Smooth muscle cell (in vitro differentiated cells): ENCODE results near the gene DDAH2. TPM values are rescaled to one million over a fixed set of nuclear protein-coding genes. Genes with fewer than 3 reads are reported as not detected.

Experiments used
- DNase-seq: peaks from one replicate; lab custom pipeline; 2025; ENCODE audit not compliant: unreplicated experiment; lab: John Stamatoyannopoulos, UW
- H2AFZ ChIP-seq: fragments of 200-600 bp; sonication (generic); 2 replicates; pipeline ENCODE4 v1.6.0; 2016; ENCODE audit warnings: antibody characterized with exemption, low read depth, mild to moderate bottlenecking
- H3F3A ChIP-seq: fragments of 200-600 bp; sonication (generic); 2 replicates; pipeline ENCODE4 v1.6.0; 2017; ENCODE audit warnings: antibody characterized with exemption, low read depth
- H3K27ac ChIP-seq: fragments of 200-600 bp; sonication (generic); 2 replicates; pipeline ENCODE4 v1.5.1; 2016; ENCODE audit warnings: low read depth, mild to moderate bottlenecking
- H3K27me3 ChIP-seq: fragments of 200-600 bp; sonication (generic); 2 replicates; pipeline ENCODE4 v1.6.1; 2016; ENCODE audit warnings: low read depth, mild to moderate bottlenecking
- H3K36me3 ChIP-seq: fragments of 200-600 bp; sonication (generic); 2 replicates; pipeline ENCODE4 v1.5.1; 2016; ENCODE audit warnings: low read depth
- H3K4me1 ChIP-seq: fragments of 200-600 bp; sonication (generic); 2 replicates; pipeline ENCODE4 v1.5.1; 2016; ENCODE audit warnings: low read depth
- H3K4me2 ChIP-seq: fragments of 200-600 bp; sonication (generic); 2 replicates; pipeline ENCODE4 v1.6.0; 2016; ENCODE audit warnings: mild to moderate bottlenecking
- H3K4me3 ChIP-seq: fragments of 200-600 bp; sonication (generic); 2 replicates; pipeline ENCODE4 v1.5.1; 2016; ENCODE audit warnings: mild to moderate bottlenecking
- H3K79me2 ChIP-seq: fragments of 200-600 bp; sonication (generic); 2 replicates; pipeline ENCODE4 v1.6.0; 2016; ENCODE audit warnings: low read depth, mild to moderate bottlenecking
- H3K9ac ChIP-seq: fragments of 200-600 bp; sonication (generic); 2 replicates; pipeline ENCODE4 v1.6.0; 2016; ENCODE audit warnings: low read depth
- H3K9me3 ChIP-seq: fragments of 200-600 bp; sonication (generic); replicated peaks from 2 replicates; pipeline ENCODE4 v1.5.1; 2016; ENCODE audit warnings: low read depth
- H4K20me1 ChIP-seq: fragments of 200-600 bp; sonication (generic); 2 replicates; pipeline ENCODE4 v1.6.0; 2016; ENCODE audit warnings: low read depth
- WGBS: methylation state at CpG from one replicate; pipeline ENCODE4 v1.1.7; 2016; ENCODE audit warnings: low lambda C conversion rate; 5-methylcytosine and 5-hydroxymethylcytosine counted together
- polyA plus RNA-seq: library from polyadenylated mRNA; unstranded; fragments of >200 nt; fragmentation: Nextera tagmentation; extraction: Ambion mirVana; gene quantifications from 2 replicates; pipeline ENCODE4 v1.2.1, GENCODE V29; 2016
- total RNA-seq: library from RNA; depleted of rRNA; stranded (reverse); fragments of >200 nt; gene quantifications from 2 replicates; pipeline ENCODE4 v1.2.3, GENCODE V29; 2014
- TF ChIP-seq, protein P1 (sequence below): fragments of 200-600 bp; sonication (generic); IDR thresholded peaks from 2 replicates; pipeline ENCODE4 v1.5.1; 2017; ENCODE audit warnings: borderline replicate concordance, mild to moderate bottlenecking, antibody characterized with exemption; ENCODE audit not compliant: insufficient read depth, poor library complexity, severe bottlenecking

Gene DDAH2
- total and polyA plus RNA-seq, 2 experiments from 2014 or later, result 104 to 134 TPM

DNA sequence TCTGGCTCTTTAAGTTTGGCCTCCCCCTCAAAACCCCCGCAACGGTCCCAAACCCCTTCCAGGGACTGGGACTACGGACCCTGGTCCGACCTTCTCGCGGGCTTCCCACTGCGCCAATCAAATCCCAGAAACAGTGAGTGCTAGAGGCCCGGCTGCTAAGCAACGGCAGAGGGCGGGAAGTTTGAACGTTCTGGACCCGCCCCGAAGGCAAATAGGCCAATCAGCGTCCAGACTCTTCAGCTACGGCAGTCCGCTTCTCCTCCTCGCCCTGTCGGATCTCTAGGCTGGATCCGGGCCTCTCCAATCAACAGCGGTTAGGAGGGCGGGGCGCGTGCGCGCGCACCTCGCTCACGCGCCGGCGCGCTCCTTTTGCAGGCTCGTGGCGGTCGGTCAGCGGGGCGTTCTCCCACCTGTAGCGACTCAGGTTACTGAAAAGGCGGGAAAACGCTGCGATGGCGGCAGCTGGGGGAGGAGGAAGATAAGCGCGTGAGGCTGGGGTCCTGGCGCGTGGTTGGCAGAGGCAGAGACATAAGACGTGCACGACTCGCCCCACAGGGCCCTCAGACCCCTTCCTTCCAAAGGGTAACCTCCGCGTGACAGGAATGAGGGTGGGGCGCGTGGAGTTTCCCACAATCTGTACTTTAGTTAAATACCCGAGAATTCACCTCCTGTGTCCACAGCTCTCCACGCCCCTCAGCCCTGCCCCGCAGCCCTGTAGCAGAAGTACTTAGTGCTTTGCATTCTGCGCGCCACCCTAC is 10.7 kb upstream of the DDAH2 start, which contains the start of gene MSH5:
Gene MSH5 (plus strand): TSS at position 367 of the 758 bp plus-strand sequence. CDS start 462 bp downstream, outside the sequence.
- Histone ChIP-seq H3K36me3 (no peaks in the 10 kb centered on the region), H3K9ac (peak within 1 kb of the TSS; percentile 41), H3K27me3 (no peaks in the 10 kb centered on the region), H3K27ac (peak within 1 kb of the TSS; percentile 87), H3F3A (peaks cover 21% of the 10 kb centered on the region), H3K4me2 (peak within 1 kb of the TSS; percentile 96), H3K4me1 (peaks cover 49% of the 10 kb centered on the region), H2AFZ (peak within 1 kb of the TSS; percentile 63), H3K9me3 (no peaks in the 10 kb centered on the region), H3K4me3 (peak within 1 kb of the TSS; percentile 63), H3K79me2 (peaks cover 21% of the 10 kb centered on the region), H4K20me1 (peaks cover 2% of the 10 kb centered on the region)
- TF ChIP-seq, protein P1, sequence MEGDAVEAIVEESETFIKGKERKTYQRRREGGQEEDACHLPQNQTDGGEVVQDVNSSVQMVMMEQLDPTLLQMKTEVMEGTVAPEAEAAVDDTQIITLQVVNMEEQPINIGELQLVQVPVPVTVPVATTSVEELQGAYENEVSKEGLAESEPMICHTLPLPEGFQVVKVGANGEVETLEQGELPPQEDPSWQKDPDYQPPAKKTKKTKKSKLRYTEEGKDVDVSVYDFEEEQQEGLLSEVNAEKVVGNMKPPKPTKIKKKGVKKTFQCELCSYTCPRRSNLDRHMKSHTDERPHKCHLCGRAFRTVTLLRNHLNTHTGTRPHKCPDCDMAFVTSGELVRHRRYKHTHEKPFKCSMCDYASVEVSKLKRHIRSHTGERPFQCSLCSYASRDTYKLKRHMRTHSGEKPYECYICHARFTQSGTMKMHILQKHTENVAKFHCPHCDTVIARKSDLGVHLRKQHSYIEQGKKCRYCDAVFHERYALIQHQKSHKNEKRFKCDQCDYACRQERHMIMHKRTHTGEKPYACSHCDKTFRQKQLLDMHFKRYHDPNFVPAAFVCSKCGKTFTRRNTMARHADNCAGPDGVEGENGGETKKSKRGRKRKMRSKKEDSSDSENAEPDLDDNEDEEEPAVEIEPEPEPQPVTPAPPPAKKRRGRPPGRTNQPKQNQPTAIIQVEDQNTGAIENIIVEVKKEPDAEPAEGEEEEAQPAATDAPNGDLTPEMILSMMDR, result no peak
- WGBS, result 3% methylated on average over 56 of the region's 58 CpGs
- DNase-seq, result peak; percentile 88

DNA sequence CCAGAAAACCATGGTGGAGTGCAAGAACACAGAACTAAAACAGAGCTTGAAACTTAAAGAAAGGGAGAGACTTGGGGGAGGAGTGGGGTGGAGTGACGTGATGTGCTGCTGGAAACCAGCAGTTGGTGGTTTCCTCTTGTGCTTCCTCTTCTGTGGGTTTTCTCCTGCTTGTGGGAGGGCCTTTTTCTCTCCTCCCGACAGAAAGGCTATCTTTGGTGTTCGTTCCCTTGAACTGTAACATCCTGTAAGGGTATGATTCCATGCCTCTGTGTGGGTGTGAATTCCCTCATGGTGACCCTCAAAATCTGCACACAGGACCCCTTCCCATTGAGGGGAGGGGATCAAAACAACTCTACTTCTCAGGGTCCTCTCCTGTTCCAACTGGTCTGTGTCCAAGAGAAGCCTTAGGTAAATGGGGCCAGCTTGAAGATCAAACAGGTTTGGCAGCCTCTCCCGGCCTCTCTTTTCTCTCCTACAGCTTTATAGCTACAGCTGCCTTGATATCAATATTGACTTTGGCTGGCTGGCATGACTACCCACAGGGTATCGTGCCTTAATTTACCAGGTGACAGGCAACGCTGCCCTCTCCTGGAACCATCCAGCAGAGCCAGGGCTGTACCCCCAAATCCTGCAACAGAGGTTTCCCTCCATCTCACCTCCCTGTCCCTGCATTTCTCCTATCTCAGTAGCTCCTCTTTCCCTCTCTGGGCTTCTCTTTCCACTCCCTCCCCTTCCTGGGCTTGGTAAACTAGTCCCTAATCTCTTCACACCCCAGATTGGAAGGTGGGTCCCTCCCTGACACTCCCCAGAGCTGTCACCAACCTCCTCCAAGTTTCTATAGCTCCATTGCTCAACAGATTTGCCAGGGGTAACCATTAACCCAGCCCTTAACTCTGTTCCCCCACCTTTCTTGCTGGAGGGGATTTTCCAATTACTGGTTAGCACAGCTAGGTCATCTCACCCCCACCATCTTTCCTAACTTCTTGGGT is 9.2 kb upstream of the DDAH2 start:
- H3K27ac ChIP-seq, result peak overlapping the region; percentile 84
- H3K4me2 ChIP-seq, result peak overlapping the region; percentile 100
- H2AFZ ChIP-seq, result peak overlapping the region; percentile 12
- H4K20me1 ChIP-seq, result peaks cover 17% of the 10 kb centered on the region
- DNase-seq, result no peak
- H3K36me3 ChIP-seq, result no peaks in the 10 kb centered on the region
- peak overlapping the region; percentile 99 for H3K4me3 ChIP-seq
- H3K4me1 ChIP-seq, result peaks cover 45% of the 10 kb centered on the region
- peak overlapping the region; percentile 41 for H3K9ac ChIP-seq
- 26% methylated on average over 6 of the region's 6 CpGs for WGBS
- H3K9me3 ChIP-seq, result no peaks in the 10 kb centered on the region
- TF ChIP-seq, protein P1, result peak; percentile 19
- peaks cover 34% of the 10 kb centered on the region for H3F3A ChIP-seq
- no peaks in the 10 kb centered on the region for H3K27me3 ChIP-seq
- H3K79me2 ChIP-seq, result peaks cover 36% of the 10 kb centered on the region

DNA sequence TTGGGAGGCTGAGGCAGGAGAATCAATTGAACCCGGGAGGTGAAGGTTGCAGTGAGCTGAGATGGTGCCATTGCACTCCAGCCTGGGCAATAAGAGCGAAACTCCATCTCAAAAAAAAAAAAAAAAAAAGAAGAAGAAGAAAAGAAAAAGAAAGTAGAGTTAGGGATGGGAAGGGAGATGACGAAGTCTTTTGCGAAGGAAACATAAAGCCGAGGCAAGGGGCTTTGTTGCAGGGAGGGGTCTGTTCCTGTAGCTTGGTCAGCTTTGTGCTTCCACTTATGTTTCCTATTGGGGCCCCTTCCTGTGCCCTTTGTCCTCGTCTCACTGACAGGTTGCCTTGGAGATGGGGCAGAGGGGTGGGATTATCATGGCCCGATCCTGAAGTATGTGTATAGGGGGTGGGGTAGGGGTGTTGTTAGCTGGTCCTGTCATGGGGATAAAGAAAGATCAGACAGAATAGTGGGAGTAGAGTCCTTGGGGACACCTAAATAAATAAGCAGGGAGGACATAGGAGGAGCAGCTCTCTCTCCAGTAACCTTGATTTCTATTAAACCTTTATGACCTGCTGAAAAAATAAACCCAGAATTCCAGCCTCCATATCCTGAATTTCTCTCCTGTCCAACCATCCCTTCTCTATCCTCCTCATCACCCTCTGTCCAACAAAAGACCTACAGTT is 8.4 kb upstream of the DDAH2 start:
- H3K9me3 ChIP-seq, result no peaks in the 10 kb centered on the region
- H3F3A ChIP-seq, result peaks cover 40% of the 10 kb centered on the region
- peak overlapping the region; percentile 100 for H3K4me2 ChIP-seq
- no peak for DNase-seq
- H2AFZ ChIP-seq, result no peak overlapping the region
- TF ChIP-seq, protein P1, result no peak
- WGBS, result 56% methylated on average over 7 of the region's 7 CpGs
- peak overlapping the region; percentile 84 for H3K27ac ChIP-seq
- peak overlapping the region; percentile 99 for H3K4me3 ChIP-seq
- H3K36me3 ChIP-seq, result no peaks in the 10 kb centered on the region
- peaks cover 44% of the 10 kb centered on the region for H3K79me2 ChIP-seq
- no peaks in the 10 kb centered on the region for H3K27me3 ChIP-seq
- peak overlapping the region; percentile 41 for H3K9ac ChIP-seq
- H3K4me1 ChIP-seq, result peaks cover 45% of the 10 kb centered on the region
- peaks cover 25% of the 10 kb centered on the region for H4K20me1 ChIP-seq
